Endothelial cell of umbilical vein (primary cell): Measurements from ENCODE around the gene TRMT2A.

ENCODE experiments used
- CTCF ChIP-seq, 2 donors: IDR thresholded peaks; 1 replicate in 1 of 2; 2 replicates in 1 of 2; pipeline ENCODE4 v1.5.1; 2011; ENCODE audit warnings: low read length in 2 of 2, mild to moderate bottlenecking in 2 of 2, moderate library complexity in 2 of 2, control low read depth in 1 of 2, inconsistent platforms in 1 of 2, low read depth in 1 of 2; ENCODE audit not compliant: insufficient read depth in 1 of 2; ENCODE audit errors: extremely low read depth in 1 of 2
- EZH2 ChIP-seq: IDR thresholded peaks from 2 replicates; pipeline ENCODE4 v1.6.1; 2012; ENCODE audit warnings: borderline replicate concordance, low read depth, mild to moderate bottlenecking, moderate library complexity, low read length, inconsistent platforms; ENCODE audit not compliant: severe bottlenecking
- JUN ChIP-seq: IDR thresholded peaks from 2 replicates; pipeline ENCODE4 v1.6.1; 2011; ENCODE audit warnings: borderline replicate concordance, low read depth; ENCODE audit not compliant: insufficient read length, insufficient read depth
- POLR2A ChIP-seq: IDR thresholded peaks from 2 replicates; pipeline ENCODE4 v1.6.1; 2012; ENCODE audit warnings: low read depth, mild to moderate bottlenecking, control low read depth, low read length
- POLR2AphosphoS5 ChIP-seq: IDR thresholded peaks from 2 replicates; pipeline ENCODE4 v1.6.1; 2012; ENCODE audit warnings: low read depth, mild to moderate bottlenecking, control low read depth, low read length, moderate library complexity; ENCODE audit not compliant: insufficient read depth

GRCh38 chr22:20114506-20115475 lies 2.2 kb downstream of the TRMT2A start:
- TF ChIP-seq CTCF (IDR thresholded peaks at IDR 0.05; ENCODE audit: extremely low read depth in 1 of 2, insufficient read depth in 1 of 2, low read depth in 1 of 2, low read length in 2 of 2), result no peak
- TF ChIP-seq POLR2A, result no peak
- no peak for TF ChIP-seq JUN
- TF ChIP-seq EZH2, result no peak
- no peak for TF ChIP-seq POLR2AphosphoS5
